Epithelial cell of proximal tubule (primary cell): ENCODE measurements around the gene IRX6. TPM values are rescaled to one million over a fixed set of nuclear protein-coding genes. Genes with fewer than 3 reads are reported as not detected.

Source experiments
- DNase-seq: peaks from one replicate; pipeline ENCODE4 v3.0.0-alpha.2; 2011; ENCODE audit warnings: low read depth
- H3K4me3 ChIP-seq: 2 replicates; pipeline ENCODE4 v1.5.1; 2011; ENCODE audit warnings: low read depth, mild to moderate bottlenecking, low read length
- CTCF ChIP-seq: conservative IDR thresholded peaks from 2 replicates; pipeline ENCODE4 v1.5.1; 2012; ENCODE audit warnings: low read depth, mild to moderate bottlenecking, low read length
- total RNA-seq: library from RNA; depleted of rRNA; stranded (reverse); fragments of >200 nt; gene quantifications from 2 replicates; pipeline ENCODE4 v1.2.3, GENCODE V29; 2015

The IRX6 gene
- total RNA-seq, 1 donor from 2014 or later, result 2.2 TPM

- no peak overlapping the region for H3K4me3 ChIP-seq
- TF ChIP-seq CTCF, result no peak
- DNase-seq, result no peak
These were observed 48.9 kb downstream of the IRX6 start for GRCh38 chr16:55372792-55373488.

GRCh38 chr16:55373489-55373832 is 49.5 kb downstream of the IRX6 start:
- TF ChIP-seq CTCF, result no peak

GRCh38 chr16:55376045-55376444 is 52.0 kb downstream of the IRX6 start:
- no peak for TF ChIP-seq CTCF
- no peak for DNase-seq
- H3K4me3 ChIP-seq, result no peak overlapping the region

More at GRCh38 chr16:55373489-55373832, 49.5 kb downstream of the IRX6 start:
- DNase-seq, result no peak
- H3K4me3 ChIP-seq, result no peak overlapping the region

GRCh38 chr16:55376567-55377167 is 52.7 kb downstream of the IRX6 start:
- no peak for DNase-seq
- no peak overlapping the region for H3K4me3 ChIP-seq
- no peak for TF ChIP-seq CTCF

- TF ChIP-seq CTCF, result no peak
- H3K4me3 ChIP-seq, result no peak overlapping the region
- no peak for DNase-seq
These were observed 53.8 kb downstream of the IRX6 start for GRCh38 chr16:55377840-55378239.

- no peak for TF ChIP-seq CTCF
- DNase-seq, result no peak
- no peak overlapping the region for H3K4me3 ChIP-seq
These were observed 54.6 kb downstream of the IRX6 start for GRCh38 chr16:55378616-55379015.

- DNase-seq, result no peak
- H3K4me3 ChIP-seq, result no peak overlapping the region
- TF ChIP-seq CTCF, result no peak
These were observed 55.4 kb downstream of the IRX6 start for GRCh38 chr16:55379371-55379770.
